ENCODE results near the gene RNF224. TPM values are rescaled to one million over a fixed set of nuclear protein-coding genes. Genes with fewer than 3 reads are reported as not detected.

The RNF224 gene
- total RNA-seq, 1 experiment from 2014 or later, result 3.9 TPM

GRCh38 chr9:137243626-137244485 is 16.6 kb downstream of the RNF224 start:
- H3K4me3 ChIP-seq, result no peak overlapping the region
- H3K4me2 ChIP-seq, result peak overlapping the region; percentile 99; the same call in 1 of the 2 replicates
- no peaks in the 10 kb centered on the region for H3K9me3 ChIP-seq (ENCODE audit: insufficient read depth, low read depth)
- DNase-seq, result no peak
- no peaks in the 10 kb centered on the region for H3K9me2 ChIP-seq (ENCODE audit: insufficient read depth)
- H3K27ac ChIP-seq, result no peak overlapping the region
- CTCF ChIA-PET, result no interaction called here
- no peak for TF ChIP-seq EZH2 (IDR thresholded peaks at IDR 0.05; ENCODE audit: low read depth)
- no peak for TF ChIP-seq CTCF (conservative IDR thresholded peaks at IDR 0.05)
- no peaks in the 10 kb centered on the region for H3K27me3 ChIP-seq (ENCODE audit: insufficient read depth, low read depth)
- peaks cover 25% of the 10 kb centered on the region for H3K4me1 ChIP-seq (replicated peaks; ENCODE audit: insufficient read depth)
- H3K36me3 ChIP-seq (ENCODE audit: low read depth), result peaks cover 21% of the 10 kb centered on the region; the same call in 1 of the 2 replicates
- peaks cover 29% of the 10 kb centered on the region for H4K20me1 ChIP-seq (ENCODE audit: insufficient read depth)
- H2AFZ ChIP-seq, result no peak overlapping the region
- intact Hi-C loops (cut with micrococcal nuclease; ENCODE audit: unreplicated experiment), result loop anchor here (1.0 to 5.0 kb wide), 3 partner anchors 22 to 452 kb away; partner anchors contain the start of genes RNF208 and TMEM141
- H3K79me2 ChIP-seq (ENCODE audit: low read depth), result peaks cover 38% of the 10 kb centered on the region
- BruUV-seq (replicated peaks), result no TSS peak
- H3F3A ChIP-seq (ENCODE audit: insufficient read depth, low read depth), result peaks cover 40% of the 10 kb centered on the region
- POLR2A ChIA-PET (ENCODE audit: unreplicated experiment), result interaction anchor here (0.5 to 1.1 kb wide), 3 partner anchors 10 to 113 kb away, joined by 3 to 5 read pairs (median 3); no protein-coding TSS in a partner anchor

GRCh38 chr9:137244486-137245449 is 17.5 kb downstream of the RNF224 start:
- TF ChIP-seq EZH2 (IDR thresholded peaks at IDR 0.05; ENCODE audit: low read depth), result no peak
- no peak for TF ChIP-seq CTCF (conservative IDR thresholded peaks at IDR 0.05)
- H2AFZ ChIP-seq, result no peak overlapping the region
- POLR2A ChIA-PET (ENCODE audit: unreplicated experiment), result interaction anchor here (1.1 kb wide), 1 partner anchor 10 kb away, joined by 5 read pairs; no protein-coding TSS in a partner anchor
- no peaks in the 10 kb centered on the region for H3K9me3 ChIP-seq (ENCODE audit: insufficient read depth, low read depth)
- no peak overlapping the region for H3K4me2 ChIP-seq
- no peak overlapping the region for H3K4me3 ChIP-seq
- peaks cover 15% of the 10 kb centered on the region for H3K4me1 ChIP-seq (replicated peaks; ENCODE audit: insufficient read depth)
- intact Hi-C loops (cut with micrococcal nuclease; ENCODE audit: unreplicated experiment), result loop anchor here (5.0 kb wide), 2 partner anchors 368 to 452 kb away; partner anchors contain the start of gene TMEM141
- no peak overlapping the region for H3K27ac ChIP-seq
- H4K20me1 ChIP-seq (ENCODE audit: insufficient read depth), result peaks cover 29% of the 10 kb centered on the region
- H3K9me2 ChIP-seq (ENCODE audit: insufficient read depth), result no peaks in the 10 kb centered on the region
- BruUV-seq (replicated peaks), result no TSS peak
- no peaks in the 10 kb centered on the region for H3K27me3 ChIP-seq (ENCODE audit: insufficient read depth, low read depth)
- peaks cover 29% of the 10 kb centered on the region for H3K79me2 ChIP-seq (ENCODE audit: low read depth)
- H3K36me3 ChIP-seq (ENCODE audit: low read depth), result peaks cover 21% of the 10 kb centered on the region; the same call in 1 of the 2 replicates
- CTCF ChIA-PET, result no interaction called here
- no peak for DNase-seq
- H3F3A ChIP-seq (ENCODE audit: insufficient read depth, low read depth), result peaks cover 42% of the 10 kb centered on the region

Measured in PC-9 (cell line).